Measurements from ENCODE around the gene OR1D2.
A peak's percentile ranks its signal among the peaks of the same experiment; 100 is the strongest.
"Not testable (repeated sequence)": the region's sequence is repeated elsewhere in the genome, so short reads cannot be mapped to it uniquely, and the experiment has no call there.

OR1D2 gene

GRCh38 chr17:3104322-3104721 lies at the start of gene OR1D2:
Gene OR1D2 (minus strand): TSS chr17:3104422. CDS start chr17:3092996, 11,426 bp downstream.
- H3K4me3 ChIP-seq (ENCODE audit: low read depth, low read length) = no peak within 1 kb of the TSS
- no peak for TF ChIP-seq CTCF (IDR thresholded peaks at IDR 0.05; ENCODE audit: borderline replicate concordance, insufficient read depth, low read depth, low read length)

- H3K4me3 ChIP-seq (ENCODE audit: low read depth, low read length) = not testable (repeated sequence)
Measured at GRCh38 chr17:3137494-3137893, 33.3 kb upstream of the OR1D2 start.

GRCh38 chr17:3127451-3127850 lies 23.2 kb upstream of the OR1D2 start, which contains the start of gene OR1G1:
Gene OR1G1 (minus strand): TSS chr17:3127551. CDS start chr17:3127551, 0 bp downstream.
- no peak within 1 kb of the TSS for H3K4me3 ChIP-seq (ENCODE audit: low read depth, low read length)
- no peak for TF ChIP-seq CTCF (IDR thresholded peaks at IDR 0.05; ENCODE audit: borderline replicate concordance, insufficient read depth, low read depth, low read length)

GRCh38 chr17:3073850-3074249 lies 30.4 kb downstream of the OR1D2 start:
- not testable (repeated sequence) for H3K4me3 ChIP-seq (ENCODE audit: low read depth, low read length)

GRCh38 chr17:3065192-3065591 lies 39.0 kb downstream of the OR1D2 start:
- H3K4me3 ChIP-seq (ENCODE audit: low read depth, low read length) = not testable (repeated sequence)

- not testable (repeated sequence) for H3K4me3 ChIP-seq (ENCODE audit: low read depth, low read length)
Measured at GRCh38 chr17:3063507-3063906, 40.7 kb downstream of the OR1D2 start, which contains the start of gene OR1D5. Gene OR1D5 (minus strand): TSS chr17:3063607. CDS start chr17:3063607, 0 bp downstream.

- not testable (repeated sequence) for H3K4me3 ChIP-seq (ENCODE audit: low read depth, low read length)
Measured at GRCh38 chr17:3062824-3063377, 41.3 kb downstream of the OR1D2 start.

- not testable (repeated sequence) for H3K4me3 ChIP-seq (ENCODE audit: low read depth, low read length)
Measured at GRCh38 chr17:3054868-3055267, 49.4 kb downstream of the OR1D2 start.

GRCh38 chr17:3049705-3050295 lies 54.4 kb downstream of the OR1D2 start:
- TF ChIP-seq CTCF (IDR thresholded peaks at IDR 0.05; ENCODE audit: borderline replicate concordance, insufficient read depth, low read depth, low read length) = no peak
- H3K4me3 ChIP-seq (ENCODE audit: low read depth, low read length) = no peak overlapping the region

- TF ChIP-seq CTCF (IDR thresholded peaks at IDR 0.05; ENCODE audit: borderline replicate concordance, insufficient read depth, low read depth, low read length) = peak; percentile 73
- H3K4me3 ChIP-seq (ENCODE audit: low read depth, low read length) = peak overlapping the region; percentile 61
Measured at GRCh38 chr17:3048727-3049471, 55.3 kb downstream of the OR1D2 start.

Measured in GM12875 (cell line).